Measurements from ENCODE around the gene MUC3A. TPM values are rescaled to one million over a fixed set of nuclear protein-coding genes. Genes with fewer than 3 reads are reported as not detected.
A peak's percentile ranks its signal among the peaks of the same experiment; 100 is the strongest.

The MUC3A gene
- total RNA-seq, 4 donors from 2014 or later: 0.04 to 0.71 (median 0.32) TPM; not detected in 1

- intact Hi-C loops (cut with DNase I; ENCODE audit: low total_unique reads): no loop called here
- Histone ChIP-seq H3K9me3 (no peaks in the 10 kb centered on the region), H3K27ac (no peak overlapping the region), H3K36me3 (no peaks in the 10 kb centered on the region), H3K4me3 (no peak overlapping the region), H3K27me3 (no peaks in the 10 kb centered on the region), H3K4me1 (no peaks in the 10 kb centered on the region)
- ATAC-seq: no peak
- TF ChIP-seq POLR2A (IDR thresholded peaks at IDR 0.05) (no peak), CTCF (IDR thresholded peaks at IDR 0.05 in 4 of 5, conservative IDR thresholded peaks at IDR 0.05 in 1 of 5) (no peak)
- in situ Hi-C loops (cut with MboI; ENCODE audit: low sequenced_read_pairs in 4 of 4): no loop called here
- no peak for DNase-seq
Measured at GRCh38 chr7:100942045-100942774, 7.1 kb upstream of the MUC3A start.

GRCh38 chr7:100943693-100944092, 5.6 kb upstream of the MUC3A start:
- TF ChIP-seq CTCF (IDR thresholded peaks at IDR 0.05 in 4 of 5, conservative IDR thresholded peaks at IDR 0.05 in 1 of 5) (no peak), POLR2A (IDR thresholded peaks at IDR 0.05) (no peak)
- no peak overlapping the region for H3K4me3 ChIP-seq
- intact Hi-C loops (cut with DNase I; ENCODE audit: low total_unique reads): no loop called here
- no peaks in the 10 kb centered on the region for H3K36me3 ChIP-seq
- H3K27me3 ChIP-seq: no peaks in the 10 kb centered on the region
- ATAC-seq: no peak
- H3K27ac ChIP-seq: no peak overlapping the region
- in situ Hi-C loops (cut with MboI; ENCODE audit: low sequenced_read_pairs in 4 of 4): no loop called here
- H3K9me3 ChIP-seq: no peaks in the 10 kb centered on the region
- DNase-seq: no peak
- H3K4me1 ChIP-seq: no peaks in the 10 kb centered on the region

- no peak for ATAC-seq
- no peak for TF ChIP-seq CTCF (IDR thresholded peaks at IDR 0.05 in 4 of 5, conservative IDR thresholded peaks at IDR 0.05 in 1 of 5)
- no peak for TF ChIP-seq POLR2A (IDR thresholded peaks at IDR 0.05)
- H3K27ac ChIP-seq: no peak overlapping the region
- H3K27me3 ChIP-seq: peaks cover 0 to 3% (median 0%) of the 10 kb centered on the region in 3 donors
- H3K4me3 ChIP-seq: no peak overlapping the region
- H3K9me3 ChIP-seq: no peaks in the 10 kb centered on the region
- intact Hi-C loops (cut with DNase I; ENCODE audit: low total_unique reads) (no loop called here), in situ Hi-C loops (cut with MboI; ENCODE audit: low sequenced_read_pairs in 4 of 4) (no loop called here)
- no peaks in the 10 kb centered on the region for H3K36me3 ChIP-seq
- no peak for DNase-seq
- H3K4me1 ChIP-seq: no peaks in the 10 kb centered on the region
Measured at GRCh38 chr7:100944138-100944537, 5.2 kb upstream of the MUC3A start.

- ATAC-seq (no peak), DNase-seq (no peak)
- no peak for TF ChIP-seq POLR2A (IDR thresholded peaks at IDR 0.05)
- TF ChIP-seq CTCF (IDR thresholded peaks at IDR 0.05 in 4 of 5, conservative IDR thresholded peaks at IDR 0.05 in 1 of 5): no peak
- H3K36me3 ChIP-seq: no peaks in the 10 kb centered on the region
- peak overlapping the region in 1 of 4 donors; percentile 34 for H3K27ac ChIP-seq
- no peaks in the 10 kb centered on the region for H3K4me1 ChIP-seq
- H3K27me3 ChIP-seq: peaks cover 0 to 4% (median 4%) of the 10 kb centered on the region in 3 donors
- H3K4me3 ChIP-seq: no peak overlapping the region
- no peaks in the 10 kb centered on the region for H3K9me3 ChIP-seq
- intact Hi-C loops (cut with DNase I; ENCODE audit: low total_unique reads) (no loop called here), in situ Hi-C loops (cut with MboI; ENCODE audit: low sequenced_read_pairs in 4 of 4) (no loop called here)
Measured at GRCh38 chr7:100946111-100946510, 3.2 kb upstream of the MUC3A start.
